Trophoblast cell (in vitro differentiated cells and primary cell): ENCODE measurements around the gene PSMC1.

Experiments
- DNase-seq, 2 donors: peaks; one replicate each; pipeline ENCODE4 v3.0.0-alpha.2; 2016
- H2AFZ ChIP-seq: 2 replicates; pipeline ENCODE4 v1.6.1; 2013; ENCODE audit warnings: low read length, moderate library complexity, mild to moderate bottlenecking; ENCODE audit not compliant: insufficient read depth, poor library complexity
- H2AK5ac ChIP-seq: 2 replicates; pipeline ENCODE4 v1.6.1; 2013; ENCODE audit warnings: mild to moderate bottlenecking, low read length
- H2BK120ac ChIP-seq: 2 replicates; pipeline ENCODE4 v1.6.1; 2013; ENCODE audit warnings: low read length, mild to moderate bottlenecking, moderate library complexity; ENCODE audit not compliant: insufficient read depth, poor library complexity
- H2BK12ac ChIP-seq: 2 replicates; pipeline ENCODE4 v1.6.1; 2013; ENCODE audit warnings: mild to moderate bottlenecking, low read length, moderate library complexity
- H2BK5ac ChIP-seq: 2 replicates; pipeline ENCODE4 v1.6.1; 2013; ENCODE audit warnings: low read length, low read depth, moderate library complexity, mild to moderate bottlenecking; ENCODE audit not compliant: poor library complexity
- H3K14ac ChIP-seq: 2 replicates; pipeline ENCODE4 v1.6.1; 2013; ENCODE audit warnings: mild to moderate bottlenecking, low read length
- H3K18ac ChIP-seq: 2 replicates; pipeline ENCODE4 v1.6.1; 2013; ENCODE audit warnings: mild to moderate bottlenecking, low read length
- H3K23ac ChIP-seq: 2 replicates; pipeline ENCODE4 v1.6.1; 2013; ENCODE audit warnings: low read length
- H3K27ac ChIP-seq: 2 replicates; pipeline ENCODE4 v1.5.1; 2013; ENCODE audit warnings: low read depth, mild to moderate bottlenecking, inconsistent platforms, low read length, moderate library complexity
- H3K27me3 ChIP-seq: 2 replicates; pipeline ENCODE4 v1.6.1; 2013; ENCODE audit warnings: inconsistent platforms, mild to moderate bottlenecking, low read length, moderate library complexity; ENCODE audit not compliant: insufficient read depth
- H3K36me3 ChIP-seq, 2 experiments: 1 replicate in 1 of 2; 2 replicates in 1 of 2; pipeline ENCODE4 v1.6.1; 2013; ENCODE audit warnings: low read length in 2 of 2, mild to moderate bottlenecking in 2 of 2, moderate library complexity in 1 of 2; ENCODE audit not compliant: insufficient read depth in 2 of 2, control insufficient read depth in 1 of 2
- H3K4ac ChIP-seq: 2 replicates; pipeline ENCODE4 v1.6.1; 2013; ENCODE audit warnings: low read depth, mild to moderate bottlenecking, low read length, moderate library complexity
- H3K4me1 ChIP-seq, 2 experiments: 1 replicate in 1 of 2; 2 replicates in 1 of 2; pipeline ENCODE4 v1.6.1; 2013; ENCODE audit warnings: low read length in 2 of 2, mild to moderate bottlenecking in 2 of 2, moderate library complexity in 1 of 2; ENCODE audit not compliant: insufficient read depth in 2 of 2, control insufficient read depth in 1 of 2
- H3K4me2 ChIP-seq: 2 replicates; pipeline ENCODE4 v1.6.1; 2013; ENCODE audit warnings: inconsistent platforms, mild to moderate bottlenecking, low read length, moderate library complexity
- H3K4me3 ChIP-seq: 2 replicates; pipeline ENCODE4 v1.5.1; 2013; ENCODE audit warnings: mild to moderate bottlenecking, low read depth, low read length, inconsistent platforms
- H3K79me1 ChIP-seq: one replicate; pipeline ENCODE4 v1.6.1; 2013; ENCODE audit warnings: low read length
- H3K79me2 ChIP-seq: 2 replicates; pipeline ENCODE4 v1.6.1; 2013; ENCODE audit warnings: low read length, mild to moderate bottlenecking; ENCODE audit not compliant: control insufficient read depth, insufficient read depth, poor library complexity
- H3K9ac ChIP-seq: 2 replicates; pipeline ENCODE4 v1.6.1; 2013; ENCODE audit warnings: mild to moderate bottlenecking, low read length
- H3K9me3 ChIP-seq: 2 replicates; pipeline ENCODE4 v1.6.1; 2013; ENCODE audit warnings: low read depth, mild to moderate bottlenecking, control low read depth, inconsistent platforms, low read length; ENCODE audit not compliant: insufficient read depth
- H4K12ac ChIP-seq: 2 replicates; pipeline ENCODE4 v1.6.1; 2013; ENCODE audit warnings: low read depth, mild to moderate bottlenecking, low read length, moderate library complexity
- H4K8ac ChIP-seq: 2 replicates; pipeline ENCODE4 v1.6.1; 2013; ENCODE audit warnings: low read depth, mild to moderate bottlenecking, low read length, moderate library complexity
- H4K91ac ChIP-seq: one replicate; pipeline ENCODE4 v1.6.1; 2013; ENCODE audit warnings: low read depth, mild to moderate bottlenecking, low read length, moderate library complexity
- WGBS: extraction: QIAGEN DNeasy Blood & Tissue Kit; methylation state at CpG from one replicate; pipeline ENCODE4 v1.1.7; 2013; ENCODE audit warnings: missing lambda C conversion rate; ENCODE audit not compliant: insufficient read length, insufficient coverage; ENCODE audit errors: extremely low coverage; 5-methylcytosine and 5-hydroxymethylcytosine counted together

The PSMC1 gene

GRCh38 chr14:90302529-90303303, 46.4 kb downstream of the PSMC1 start:
- no peak overlapping the region for H2AFZ ChIP-seq
- H3K4me2 ChIP-seq, result no peak overlapping the region

DNA sequence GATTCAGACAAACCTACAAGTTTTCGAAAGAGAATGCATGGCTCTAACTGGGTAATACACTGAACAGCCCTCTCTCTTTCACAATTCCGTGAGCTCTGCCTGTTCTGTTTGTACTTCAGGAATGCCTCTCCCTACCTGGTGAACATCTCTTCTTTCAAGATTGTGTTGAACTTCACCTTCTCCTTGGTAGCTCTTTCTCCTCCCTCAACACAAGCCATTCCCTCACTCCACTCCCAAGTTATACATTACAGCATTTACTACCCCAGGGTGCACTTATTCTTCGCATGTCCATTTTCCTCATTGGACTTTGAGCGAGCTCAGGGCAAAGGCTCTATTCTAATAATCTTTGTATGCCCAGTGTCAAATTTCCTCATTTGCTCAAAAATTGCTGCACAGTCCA, 47.1 kb downstream of the PSMC1 start:
- Histone ChIP-seq H4K8ac (no peak overlapping the region), H4K12ac (no peak overlapping the region), H2BK12ac (no peak overlapping the region), H3K4me1 (no peaks in the 10 kb centered on the region), H2AK5ac (no peak overlapping the region), H2BK120ac (no peak overlapping the region), H3K27me3 (no peaks in the 10 kb centered on the region), H3K27ac (no peak overlapping the region), H3K18ac (no peak overlapping the region), H4K91ac (no peak overlapping the region), H3K79me1 (no peaks in the 10 kb centered on the region), H3K9ac (no peak overlapping the region), H3K14ac (no peak overlapping the region), H2AFZ (no peak overlapping the region), H3K4me2 (no peak overlapping the region), H3K36me3 (peaks cover 4 to 16% of the 10 kb centered on the region in 2 experiments), H3K23ac (no peak overlapping the region), H3K4me3 (no peak overlapping the region), H3K9me3 (no peaks in the 10 kb centered on the region), H3K4ac (no peak overlapping the region), H2BK5ac (no peak overlapping the region), H3K79me2 (no peaks in the 10 kb centered on the region)
- no CpG with 5 or more reads among the region's 4 CpGs for WGBS
- no peak for DNase-seq

More at GRCh38 chr14:90302529-90303303, 46.4 kb downstream of the PSMC1 start:
- H3K9me3 ChIP-seq, result no peaks in the 10 kb centered on the region
- H3K36me3 ChIP-seq, result peaks cover 4 to 16% of the 10 kb centered on the region in 2 experiments
- H3K4me1 ChIP-seq, result no peaks in the 10 kb centered on the region
- no peaks in the 10 kb centered on the region for H3K27me3 ChIP-seq
- no peak overlapping the region for H3K4ac ChIP-seq
- H3K27ac ChIP-seq, result no peak overlapping the region
- H4K12ac ChIP-seq, result no peak overlapping the region
- no peak overlapping the region for H3K4me3 ChIP-seq
- H3K23ac ChIP-seq, result no peak overlapping the region
- no peak overlapping the region for H2AK5ac ChIP-seq
- no peak overlapping the region for H4K91ac ChIP-seq
- no peaks in the 10 kb centered on the region for H3K79me2 ChIP-seq
- no peak for DNase-seq
- no peak overlapping the region for H3K14ac ChIP-seq
- no peak overlapping the region for H3K18ac ChIP-seq
- no peak overlapping the region for H4K8ac ChIP-seq
- no peak overlapping the region for H2BK5ac ChIP-seq
- H2BK120ac ChIP-seq, result no peak overlapping the region
- no peak overlapping the region for H3K9ac ChIP-seq
- WGBS, result no CpG with 5 or more reads among the region's 10 CpGs
- H3K79me1 ChIP-seq, result no peaks in the 10 kb centered on the region
- no peak overlapping the region for H2BK12ac ChIP-seq

DNA sequence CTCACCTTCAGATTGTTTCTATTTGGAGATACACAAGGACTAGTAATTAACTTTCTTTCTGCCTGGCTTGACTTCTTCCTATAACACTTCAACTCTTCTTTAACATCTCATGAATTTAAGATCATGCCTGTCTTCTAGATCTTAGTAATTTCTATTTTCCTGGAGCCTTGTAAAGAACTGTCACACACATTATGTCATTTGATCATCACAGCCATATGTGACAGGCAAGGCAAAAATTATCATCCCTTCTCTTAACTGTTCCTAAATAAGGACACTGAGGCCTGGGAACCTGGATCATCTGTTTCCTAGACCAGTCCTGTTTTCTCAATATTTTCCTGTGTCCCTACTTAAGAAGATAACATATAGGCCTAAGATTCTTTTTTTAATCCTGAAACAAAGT, 48.1 kb downstream of the PSMC1 start:
- no peak overlapping the region for H4K12ac ChIP-seq
- no peaks in the 10 kb centered on the region for H3K4me1 ChIP-seq
- H3K27ac ChIP-seq, result no peak overlapping the region
- H2AFZ ChIP-seq, result no peak overlapping the region
- no peaks in the 10 kb centered on the region for H3K9me3 ChIP-seq
- no peak overlapping the region for H2BK120ac ChIP-seq
- DNase-seq, result no peak
- H3K79me2 ChIP-seq, result no peaks in the 10 kb centered on the region
- no peak overlapping the region for H4K8ac ChIP-seq
- H3K36me3 ChIP-seq, result peaks cover 7 to 20% of the 10 kb centered on the region in 2 experiments
- H4K91ac ChIP-seq, result no peak overlapping the region
- no peak overlapping the region for H3K18ac ChIP-seq
- H3K14ac ChIP-seq, result no peak overlapping the region
- H2AK5ac ChIP-seq, result no peak overlapping the region
- H2BK12ac ChIP-seq, result no peak overlapping the region
- H2BK5ac ChIP-seq, result no peak overlapping the region
- H3K79me1 ChIP-seq, result no peaks in the 10 kb centered on the region
- no peak overlapping the region for H3K4me2 ChIP-seq
- no peak overlapping the region for H3K4me3 ChIP-seq
- no peak overlapping the region for H3K23ac ChIP-seq
- no peak overlapping the region for H3K9ac ChIP-seq
- H3K27me3 ChIP-seq, result no peaks in the 10 kb centered on the region
- H3K4ac ChIP-seq, result no peak overlapping the region

DNA sequence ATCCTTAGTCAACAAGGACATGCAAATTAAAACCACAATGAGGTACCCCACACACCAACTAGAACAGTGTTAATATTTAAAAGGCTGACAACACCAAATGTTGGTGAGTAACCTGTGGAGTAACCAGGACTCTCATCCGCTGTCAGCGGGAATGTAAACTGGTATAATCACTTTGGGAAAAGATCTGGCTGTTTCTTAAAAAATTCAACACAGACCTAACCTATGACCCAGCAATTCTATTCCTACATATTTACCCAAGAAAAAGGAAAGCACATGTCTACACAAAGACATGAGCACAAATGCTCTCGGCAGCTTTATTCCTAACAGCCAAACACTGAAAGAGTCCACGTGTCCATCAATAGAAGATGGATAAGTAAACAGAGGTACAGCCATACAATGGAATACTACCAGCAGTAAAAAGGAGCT, 48.8 kb downstream of the PSMC1 start:
- Histone ChIP-seq H3K9me3 (no peaks in the 10 kb centered on the region), H3K18ac (no peak overlapping the region)

More for the DNA sequence above, 48.8 kb downstream of the PSMC1 start:
- Histone ChIP-seq H3K79me2 (no peaks in the 10 kb centered on the region), H2BK120ac (no peak overlapping the region), H2BK5ac (no peak overlapping the region), H3K4me1 (no peaks in the 10 kb centered on the region), H3K23ac (no peak overlapping the region), H3K4me3 (no peak overlapping the region), H4K91ac (no peak overlapping the region), H3K79me1 (no peaks in the 10 kb centered on the region), H4K12ac (no peak overlapping the region), H3K27me3 (no peaks in the 10 kb centered on the region), H3K9ac (no peak overlapping the region), H3K4ac (no peak overlapping the region), H2AFZ (no peak overlapping the region), H2BK12ac (no peak overlapping the region), H3K27ac (no peak overlapping the region), H3K4me2 (no peak overlapping the region), H3K36me3 (peaks cover 7 to 20% of the 10 kb centered on the region in 2 experiments), H3K14ac (no peak overlapping the region), H4K8ac (no peak overlapping the region), H2AK5ac (no peak overlapping the region)
- no peak for DNase-seq
- WGBS, result no CpG with 5 or more reads among the region's 4 CpGs
